ENCODE results near the gene C1orf53.
"Not testable (repeated sequence)": the region's sequence is repeated elsewhere in the genome, so short reads cannot be mapped to it uniquely, and the experiment has no call there.

C1orf53 gene

DNA sequence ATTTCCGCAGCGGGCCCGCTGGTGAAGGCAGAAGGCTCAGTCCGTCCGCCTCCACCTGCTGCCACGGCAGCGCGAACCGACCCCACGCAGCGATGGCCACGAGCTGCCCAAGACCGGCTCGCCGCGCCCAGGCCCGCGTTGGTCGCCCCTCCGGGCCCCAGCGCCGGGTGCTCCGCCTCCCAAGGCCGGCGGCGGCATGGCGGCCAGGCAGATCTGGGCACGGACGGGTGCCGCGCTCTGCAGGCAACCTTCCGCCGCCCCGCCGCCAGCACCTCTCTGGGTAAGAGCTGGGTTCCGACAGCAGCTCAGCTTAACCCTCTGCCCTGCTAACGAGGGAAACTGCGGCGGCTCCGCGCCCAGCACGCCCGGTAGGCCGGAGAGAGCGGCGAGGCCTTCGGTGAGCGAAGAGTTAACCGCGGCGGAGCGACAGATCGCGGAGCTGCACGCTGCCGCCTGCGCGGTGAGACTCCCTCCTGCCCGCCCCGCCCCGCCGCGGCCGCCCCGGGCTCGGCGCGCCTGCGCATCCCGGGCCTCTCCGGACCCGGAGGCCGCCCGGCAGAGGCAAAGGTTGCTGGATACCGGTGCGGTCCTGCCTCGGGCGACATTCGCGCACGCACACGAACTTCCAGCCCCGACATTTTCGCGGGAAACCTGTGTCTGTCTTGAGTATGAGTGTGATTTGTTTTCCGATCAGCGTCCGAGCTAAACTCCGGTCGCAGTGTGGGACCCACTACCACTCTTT, at the start of gene C1orf53:
Gene C1orf53 (plus strand): TSS at position 177 of the 742 bp plus-strand sequence. CDS start 20 bp downstream, at position 197.
- DNase-seq = peak; percentile 82

- DNase-seq = not testable (repeated sequence)
Measured at GRCh38 chr1:197855751-197856150, 46.7 kb upstream of the C1orf53 start.

DNA sequence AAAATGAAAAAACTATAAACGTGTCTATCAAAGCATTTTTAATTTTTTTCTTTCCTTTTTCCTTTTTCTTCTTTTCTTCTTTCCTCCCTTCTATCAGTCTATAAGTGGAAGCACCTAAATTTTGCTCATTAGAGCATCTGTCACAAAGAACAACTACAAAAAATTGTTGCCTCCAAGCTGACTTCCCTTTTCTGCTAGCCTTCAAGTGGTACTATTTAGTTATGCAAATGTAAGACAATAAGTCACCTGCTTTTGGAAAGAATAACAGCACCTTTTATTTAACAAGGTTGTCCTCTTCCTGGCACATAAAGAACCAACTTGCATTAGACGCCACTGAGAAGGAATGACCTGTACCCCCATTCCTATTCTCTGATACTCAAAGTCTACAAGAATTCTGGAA, 45.0 kb upstream of the C1orf53 start:
- no peak for DNase-seq

DNA sequence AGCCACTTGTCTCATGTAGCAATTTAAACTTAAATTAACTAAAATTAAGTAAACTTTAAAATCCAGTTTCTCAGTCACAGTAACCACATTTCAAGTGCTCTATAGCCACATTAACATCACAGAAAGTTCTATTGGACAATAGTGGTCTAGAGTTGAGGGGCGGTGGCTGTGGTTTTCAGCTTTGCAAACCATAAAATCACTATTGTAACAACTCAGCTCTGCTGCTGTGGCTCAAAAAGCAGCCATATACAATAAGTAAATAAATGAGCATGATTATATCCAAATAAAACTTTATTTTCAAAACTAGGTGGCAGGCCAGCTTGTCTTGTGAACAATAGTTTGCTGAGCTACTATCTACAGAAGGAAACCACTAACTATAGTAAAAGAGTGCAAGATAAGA, 43.4 kb upstream of the C1orf53 start:
- no peak for DNase-seq

GRCh38 chr1:197862221-197862620, 40.2 kb upstream of the C1orf53 start:
- DNase-seq = no peak

DNA sequence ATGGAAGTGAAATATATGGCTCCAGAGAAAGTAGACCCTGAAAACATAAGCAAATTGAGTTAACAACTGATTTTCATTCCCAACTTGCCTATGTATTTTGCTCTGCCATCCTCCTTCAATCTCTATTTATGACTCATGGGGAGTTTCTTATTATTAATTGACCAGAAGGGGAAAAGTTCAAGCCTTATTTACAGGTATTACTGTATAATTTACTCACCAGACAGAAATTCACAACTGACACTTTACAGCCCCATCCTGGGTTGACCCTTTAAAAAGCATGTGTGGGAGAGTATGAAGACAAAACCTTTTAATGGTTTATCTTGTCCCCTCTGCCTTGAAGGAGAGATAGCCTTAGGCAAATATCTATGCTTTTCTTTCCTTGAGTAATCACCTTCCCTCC, 39.8 kb upstream of the C1orf53 start:
- DNase-seq = no peak

GRCh38 chr1:197865809-197866208, 36.6 kb upstream of the C1orf53 start:
- no peak for DNase-seq

GRCh38 chr1:197868751-197869489, 33.5 kb upstream of the C1orf53 start:
- DNase-seq = peak; percentile 56

DNA sequence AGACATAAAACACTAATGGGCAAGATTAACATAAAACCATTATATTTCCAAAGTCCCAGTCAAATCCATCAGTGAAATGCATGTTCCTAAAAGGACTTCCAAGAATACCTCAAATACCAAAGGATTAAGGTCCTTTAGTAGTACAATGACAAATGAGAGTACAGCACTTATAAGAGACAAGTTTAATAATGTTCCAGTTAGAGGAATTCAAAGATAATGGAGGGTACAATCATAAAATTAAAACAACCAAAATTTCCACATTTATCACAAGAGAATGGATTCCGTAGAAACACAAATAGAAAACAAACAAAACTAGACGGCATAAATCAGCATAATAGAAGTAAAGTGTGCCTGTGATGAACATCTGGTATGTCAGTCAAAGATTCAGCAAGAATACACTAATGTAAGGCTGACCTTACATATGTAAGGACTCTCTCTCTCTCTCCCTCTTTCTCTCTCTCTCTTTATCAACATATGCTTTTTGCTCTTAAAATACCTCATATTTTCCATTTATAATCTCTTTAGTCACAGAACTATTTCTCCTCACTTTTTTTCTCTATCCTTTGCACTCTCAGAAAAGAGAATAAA, 32.8 kb upstream of the C1orf53 start:
- DNase-seq = no peak

DNA sequence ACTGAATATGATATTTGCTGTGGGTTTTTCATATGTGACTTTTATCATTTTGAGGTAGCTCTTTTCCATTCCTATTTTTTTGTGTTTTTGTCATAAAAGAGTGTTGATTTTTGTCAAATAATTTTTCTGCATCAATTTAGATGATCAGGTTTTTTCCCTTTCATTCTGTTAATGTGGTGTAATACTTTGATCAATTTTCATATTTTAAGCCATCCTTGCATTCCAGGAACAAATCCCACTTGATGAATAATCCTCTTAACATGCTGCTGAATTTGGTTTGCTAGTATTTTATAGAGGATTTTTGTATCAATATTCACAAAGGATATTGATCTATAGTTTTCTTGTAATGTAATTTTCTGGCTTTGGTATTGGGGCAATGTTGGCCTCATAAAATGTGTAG, 25.5 kb upstream of the C1orf53 start:
- DNase-seq = no peak

GRCh38 chr1:197880385-197880784, 22.0 kb upstream of the C1orf53 start:
- DNase-seq = not testable (repeated sequence)

DNA sequence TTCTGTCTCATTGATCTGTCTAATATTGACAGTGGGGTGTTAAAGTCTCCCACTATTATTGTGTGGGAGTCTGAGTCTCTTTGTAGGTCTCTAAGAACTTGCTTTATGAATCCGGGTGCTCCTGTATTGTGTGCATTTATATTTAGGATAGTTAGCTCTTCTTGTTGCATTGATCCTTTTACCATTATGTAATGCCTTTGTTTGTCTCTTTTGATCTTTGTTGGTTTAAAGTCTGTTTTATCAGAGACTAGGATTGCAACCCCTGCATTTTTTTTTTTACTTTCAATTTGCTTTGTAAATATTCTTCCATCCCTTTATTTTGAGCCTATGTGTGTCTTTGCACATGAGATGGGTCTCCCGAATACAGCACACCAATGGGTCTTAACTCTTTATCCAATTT, 20.2 kb upstream of the C1orf53 start:
- DNase-seq = not testable (repeated sequence)

DNA sequence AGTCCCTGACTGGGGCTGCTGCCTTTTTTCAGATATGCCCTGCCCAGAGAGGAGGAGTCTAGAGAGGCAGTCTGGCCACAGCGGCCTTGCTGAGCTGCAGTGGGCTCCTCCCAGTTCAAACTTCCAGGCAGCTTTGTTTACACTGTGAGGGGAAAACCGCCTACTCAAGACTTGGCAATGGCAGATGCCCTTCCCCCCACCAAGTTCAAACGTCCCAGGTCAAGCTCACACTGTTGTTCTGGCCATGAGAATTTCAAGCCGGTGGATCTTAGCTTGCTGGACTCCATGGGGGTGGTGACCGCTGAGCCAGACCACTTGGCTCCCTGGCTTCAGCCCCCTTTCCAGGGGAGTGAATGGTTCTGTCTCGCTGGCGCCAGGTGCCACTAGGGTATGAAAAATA, 18.3 kb upstream of the C1orf53 start:
- no peak for DNase-seq

GRCh38 chr1:197890936-197891335, 11.5 kb upstream of the C1orf53 start:
- no peak for DNase-seq

GRCh38 chr1:197892684-197893083, 9.7 kb upstream of the C1orf53 start:
- no peak for DNase-seq

DNA sequence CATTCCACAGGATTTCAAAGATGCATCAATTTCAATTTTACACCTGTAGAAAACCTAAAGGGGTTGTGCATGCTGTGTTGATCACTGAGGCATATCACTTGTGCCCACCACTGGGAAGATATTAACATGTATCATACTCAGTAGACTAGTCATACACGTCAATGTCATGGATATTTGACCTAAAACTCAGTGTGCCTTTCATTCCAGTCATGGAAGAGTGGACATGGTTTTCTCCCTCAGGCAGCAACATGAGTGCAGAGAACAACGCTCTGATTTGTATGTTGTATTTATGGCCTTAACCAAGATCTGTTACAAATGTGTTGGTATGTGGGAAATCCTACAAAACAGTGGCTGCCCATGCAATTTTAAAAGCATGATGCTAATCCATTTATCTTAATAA, 6.1 kb upstream of the C1orf53 start:
- DNase-seq = no peak

DNA sequence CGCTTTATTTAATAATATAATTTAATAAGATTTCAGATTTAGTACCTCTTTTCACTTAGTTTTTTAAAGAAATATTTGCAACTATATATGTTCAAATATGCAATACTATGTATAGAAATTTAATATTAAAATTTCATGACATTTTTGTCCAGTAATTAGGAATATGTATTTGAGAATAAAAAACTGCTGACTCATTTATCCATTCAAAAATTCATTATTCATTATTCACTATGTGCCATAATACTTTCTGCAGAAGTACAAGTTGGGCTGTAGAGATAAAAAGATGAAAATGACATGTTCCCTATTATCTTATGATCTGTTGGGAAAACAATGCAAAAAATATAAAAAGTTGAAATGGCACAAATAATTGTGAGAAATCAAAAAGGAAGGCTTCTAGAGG, 3.4 kb upstream of the C1orf53 start:
- no peak for DNase-seq

- DNase-seq = no peak
Measured at GRCh38 chr1:197902131-197902453, 338 bp upstream of the C1orf53 start.

- DNase-seq = no peak
Measured at GRCh38 chr1:197903196-197903514, 725 bp downstream of the C1orf53 start.

- DNase-seq = no peak
Measured at GRCh38 chr1:197904126-197904787, 1.8 kb downstream of the C1orf53 start.

DNA sequence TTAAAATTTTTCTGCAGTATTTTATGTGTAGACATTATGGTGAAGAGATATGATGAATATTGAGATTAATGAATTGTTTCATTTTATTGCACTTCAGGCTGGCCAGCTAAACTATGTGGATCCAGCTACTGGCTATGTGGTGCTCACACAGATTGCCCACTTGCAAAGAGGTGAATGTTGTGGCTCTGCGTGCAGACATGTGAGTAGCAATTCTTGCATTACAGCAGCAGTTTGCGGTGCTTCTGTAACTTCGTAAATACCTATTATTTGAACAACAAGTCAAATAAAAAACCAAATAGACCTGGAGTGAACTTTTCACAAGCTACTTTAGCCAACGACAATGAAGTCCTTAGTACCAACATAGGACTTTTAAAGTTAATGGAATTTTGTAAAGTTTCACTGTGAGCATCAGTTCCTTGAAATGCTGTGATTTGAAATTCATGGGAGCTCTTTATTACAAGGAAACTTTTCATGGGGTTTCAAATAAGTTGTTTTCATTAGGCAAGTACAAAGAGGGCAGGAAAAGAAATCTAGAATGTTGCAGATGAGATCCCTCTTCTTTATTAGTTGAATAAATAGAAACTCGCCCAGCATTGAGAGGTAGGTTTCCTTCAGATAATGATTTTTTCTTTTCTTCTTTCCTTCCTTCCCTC, 3.4 kb downstream of the C1orf53 start:
- no peak for DNase-seq

DNA sequence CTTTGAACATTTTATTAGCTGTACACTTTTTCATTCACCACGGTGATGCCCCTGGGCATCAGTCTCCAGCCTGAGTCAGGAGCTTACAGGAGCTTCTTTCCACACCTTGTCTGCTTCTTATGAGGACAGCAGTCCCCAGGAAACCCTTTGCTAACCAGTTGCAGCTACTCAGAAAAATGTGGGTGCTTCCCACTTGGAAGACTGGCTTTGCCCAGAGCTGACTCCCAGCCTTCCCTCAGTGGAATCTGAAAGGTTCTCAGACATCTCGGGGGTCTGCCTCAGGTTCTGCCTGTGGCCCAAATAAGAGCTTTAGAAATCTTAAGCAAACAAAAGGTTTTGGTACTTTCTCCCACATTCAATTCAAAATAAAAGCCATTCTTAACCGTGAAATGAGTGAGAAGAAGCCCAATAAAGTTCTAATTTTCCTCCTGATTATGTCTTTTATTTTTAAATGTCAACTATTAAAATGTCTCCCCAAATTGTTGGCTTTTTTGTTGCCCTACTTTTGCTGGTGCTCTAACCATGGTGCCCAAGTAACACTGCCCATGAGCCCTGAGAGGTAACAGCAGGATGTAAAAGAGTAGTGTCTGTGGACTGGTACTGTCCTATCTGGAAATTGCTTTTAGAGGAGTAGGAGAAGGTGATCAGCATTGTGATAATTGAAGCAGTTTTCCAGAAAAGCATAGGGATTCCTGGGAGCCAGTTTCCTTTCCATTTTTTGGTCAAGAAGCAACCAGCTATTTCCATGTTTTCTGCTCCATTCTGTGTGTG, 5.6 kb downstream of the C1orf53 start:
- DNase-seq = no peak
